GM23338 (cell line): Measurements from ENCODE around the gene TNS1. TPM values are rescaled to one million over a fixed set of nuclear protein-coding genes. Genes with fewer than 3 reads are reported as not detected.

ENCODE experiments used
- ATAC-seq: fragments of 200-7000 bp; cut with Tn5 transposase; 3 replicates; pipeline ENCODE4 v1.9.1; 2020
- DNase-seq: peaks from one replicate; pipeline ENCODE4 v3.0.0-alpha.2; 2015; ENCODE audit warnings: low spot score
- H2AFZ ChIP-seq: fragments of 200-600 bp; sonication (generic); 2 replicates; pipeline ENCODE4 v1.8.0; 2016; ENCODE audit warnings: antibody characterized with exemption, mild to moderate bottlenecking, moderate library complexity
- H3F3A ChIP-seq: fragments of 200-600 bp; sonication (generic); replicated peaks from 2 replicates; pipeline ENCODE4 v1.8.0; 2017; ENCODE audit warnings: antibody characterized with exemption, mixed run types, low read depth
- H3K27ac ChIP-seq: fragments of 200-600 bp; sonication (generic); 2 replicates; pipeline ENCODE4 v1.6.1; 2016; ENCODE audit warnings: low read depth
- H3K27me3 ChIP-seq: fragments of 200-600 bp; sonication (generic); 2 replicates; pipeline ENCODE4 v1.8.0; 2016; ENCODE audit warnings: mild to moderate bottlenecking, mixed run types, moderate library complexity; ENCODE audit not compliant: insufficient read depth
- H3K36me3 ChIP-seq: fragments of 200-600 bp; sonication (generic); 2 replicates; pipeline ENCODE4 v1.8.0; 2016; ENCODE audit warnings: mild to moderate bottlenecking; ENCODE audit not compliant: insufficient read depth
- H3K4me1 ChIP-seq: fragments of 200-600 bp; sonication (generic); 2 replicates; pipeline ENCODE4 v1.8.0; 2016; ENCODE audit warnings: mild to moderate bottlenecking, moderate library complexity; ENCODE audit not compliant: insufficient read depth
- H3K4me2 ChIP-seq: fragments of 200-600 bp; sonication (generic); 2 replicates; pipeline ENCODE4 v1.7.1; 2017; ENCODE audit warnings: mixed run types
- H3K4me3 ChIP-seq: fragments of 200-600 bp; sonication (generic); 2 replicates; pipeline ENCODE4 v1.6.1; 2016; ENCODE audit warnings: mixed run types
- H3K79me2 ChIP-seq: fragments of 200-600 bp; sonication (generic); replicated peaks from 2 replicates; pipeline ENCODE4 v1.8.0; 2017; ENCODE audit warnings: mild to moderate bottlenecking; ENCODE audit not compliant: insufficient read depth
- H3K9me2 ChIP-seq: fragments of 200-600 bp; sonication (generic); 2 replicates; pipeline ENCODE4 v1.8.0; 2017; ENCODE audit not compliant: insufficient read depth
- H4K20me1 ChIP-seq: fragments of 200-600 bp; sonication (generic); replicated peaks from 2 replicates; pipeline ENCODE4 v1.8.0; 2017; ENCODE audit warnings: mild to moderate bottlenecking; ENCODE audit not compliant: insufficient read depth
- H3K27ac Mint-ChIP-seq: 2 replicates; pipeline ENCODE4 v1.8.0; 2020; ENCODE audit warnings: inconsistent platforms, mild to moderate bottlenecking, moderate library complexity, mixed read lengths
- H3K27me3 Mint-ChIP-seq: 3 replicates; pipeline ENCODE4 v1.8.0; 2022; ENCODE audit warnings: low read depth, mild to moderate bottlenecking, moderate library complexity, mixed read lengths, inconsistent platforms; ENCODE audit not compliant: insufficient read depth, poor library complexity
- H3K36me3 Mint-ChIP-seq: 3 replicates; pipeline ENCODE4 v1.8.0; 2021; ENCODE audit warnings: low read depth, mild to moderate bottlenecking, inconsistent platforms, moderate library complexity, mixed read lengths
- H3K4me1 Mint-ChIP-seq: 3 replicates; pipeline ENCODE4 v1.8.0; 2020; ENCODE audit warnings: mild to moderate bottlenecking, inconsistent platforms, mixed read lengths
- H3K4me3 Mint-ChIP-seq: 3 replicates; pipeline ENCODE4 v1.8.0; 2021; ENCODE audit warnings: moderate library complexity, mild to moderate bottlenecking, inconsistent platforms, mixed read lengths
- H3K9me3 Mint-ChIP-seq: 3 replicates; pipeline ENCODE4 v1.8.0; 2020; ENCODE audit warnings: moderate library complexity, mild to moderate bottlenecking, inconsistent platforms, mixed read lengths
- CREB1 ChIP-seq: fragments of 250-450 bp; sonication (Bioruptor Pico); IDR thresholded peaks from 2 replicates; pipeline ENCODE4 v1.5.0; 2020; ENCODE audit warnings: low read depth, mild to moderate bottlenecking, moderate library complexity
- EZH2 ChIP-seq: fragments of 200-600 bp; sonication (generic); IDR thresholded peaks from one replicate; pipeline ENCODE4 v1.8.0; 2017; ENCODE audit warnings: antibody characterized with exemption, mild to moderate bottlenecking, low read depth; ENCODE audit not compliant: unreplicated experiment
- EZH2phosphoT487 ChIP-seq: fragments of 200-600 bp; sonication (generic); IDR thresholded peaks from one replicate; pipeline ENCODE4 v1.8.1; 2018; ENCODE audit warnings: antibody characterized with exemption; ENCODE audit not compliant: unreplicated experiment
- JUNB ChIP-seq: IDR thresholded peaks from one replicate; pipeline ENCODE4 v1.6.1; 2016; ENCODE audit warnings: antibody characterized with exemption; ENCODE audit not compliant: unreplicated experiment
- NANOG ChIP-seq: IDR thresholded peaks from 2 replicates; pipeline ENCODE4 v1.6.1; 2016; ENCODE audit warnings: antibody characterized with exemption, borderline replicate concordance
- POLR2AphosphoS5 ChIP-seq: IDR thresholded peaks from 2 replicates; pipeline ENCODE4 v1.6.1; 2016; ENCODE audit warnings: antibody characterized with exemption, low read depth
- STAT1 ChIP-seq: IDR thresholded peaks from one replicate; pipeline ENCODE4 v1.6.1; 2016; ENCODE audit warnings: antibody characterized with exemption; ENCODE audit not compliant: unreplicated experiment
- ZNF114 ChIP-seq: fragments of 250-450 bp; sonication (Bioruptor Pico); IDR thresholded peaks from 2 replicates; pipeline ENCODE4 v1.5.0; 2020; ENCODE audit warnings: mild to moderate bottlenecking, moderate library complexity
- ZNF331 ChIP-seq: fragments of 250-450 bp; sonication (Bioruptor Pico); IDR thresholded peaks from 2 replicates; pipeline ENCODE4 v1.5.0; 2020; ENCODE audit warnings: low read depth, mild to moderate bottlenecking, moderate library complexity
- polyA plus RNA-seq: library from polyadenylated mRNA; unstranded; fragments of >200 nt; fragmentation: Nextera tagmentation; extraction: Ambion mirVana; gene quantifications from 2 replicates; pipeline ENCODE4 v1.2.1, GENCODE V29; 2016
- total RNA-seq: library from RNA; depleted of rRNA; stranded (reverse); fragments of >200 nt; shearing (Covaris generic); gene quantifications from 2 replicates; pipeline ENCODE4 v1.2.3, GENCODE V29; 2014
- TF ChIP-seq, protein P1 (sequence below), 2 experiments: fragments of 200-600 bp in 1 of 2; sonication (generic) in 1 of 2; conservative IDR thresholded peaks; 2 replicates each; pipeline versions ENCODE4 v1.5.1 to v1.6.1; 2016 to 2017; ENCODE audit warnings: antibody characterized with exemption in 2 of 2, low read depth in 2 of 2, mild to moderate bottlenecking in 2 of 2, moderate library complexity in 1 of 2
- TF ChIP-seq, protein P2 (sequence below): IDR thresholded peaks from one replicate; pipeline ENCODE4 v1.6.1; 2018; ENCODE audit warnings: antibody characterized with exemption; ENCODE audit not compliant: unreplicated experiment
- TF ChIP-seq, protein P3 (sequence below): IDR thresholded peaks from 2 replicates; pipeline ENCODE4 v1.6.1; 2016; ENCODE audit warnings: antibody characterized with exemption
- TF ChIP-seq, protein P4 (sequence below): fragments of 250-450 bp; sonication (Bioruptor Pico); IDR thresholded peaks from 2 replicates; pipeline ENCODE4 v1.5.0; 2020; ENCODE audit warnings: mild to moderate bottlenecking, moderate library complexity

The TNS1 gene
- total and polyA plus RNA-seq, 2 experiments from 2014 or later, result 2.0 to 7.4 TPM

DNA sequence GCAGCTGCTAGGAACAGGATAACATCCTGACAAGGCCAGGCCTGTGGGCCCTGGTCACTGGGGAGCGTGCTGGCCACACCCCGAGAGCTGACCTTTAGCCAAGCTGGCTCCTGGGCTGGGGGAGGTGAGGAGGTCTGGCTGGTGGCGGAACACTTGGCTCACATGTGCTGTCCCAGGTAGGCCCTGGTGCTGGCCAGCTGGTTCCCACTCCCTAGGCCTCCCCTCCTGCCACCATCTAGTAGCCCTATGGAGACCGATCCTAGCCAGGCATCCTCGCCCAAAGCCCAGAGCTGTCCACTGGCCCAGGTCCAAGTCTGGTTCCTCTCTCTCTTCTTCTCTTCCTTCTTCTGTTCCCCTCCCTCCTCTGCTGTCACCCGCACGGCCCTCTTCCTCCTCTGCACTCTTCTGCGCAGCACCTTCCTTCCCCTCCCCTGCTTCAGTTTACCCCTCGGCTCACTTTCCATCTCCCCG is 52.4 kb downstream of the TNS1 start (continued):
- no peak for TF ChIP-seq CREB1

DNA sequence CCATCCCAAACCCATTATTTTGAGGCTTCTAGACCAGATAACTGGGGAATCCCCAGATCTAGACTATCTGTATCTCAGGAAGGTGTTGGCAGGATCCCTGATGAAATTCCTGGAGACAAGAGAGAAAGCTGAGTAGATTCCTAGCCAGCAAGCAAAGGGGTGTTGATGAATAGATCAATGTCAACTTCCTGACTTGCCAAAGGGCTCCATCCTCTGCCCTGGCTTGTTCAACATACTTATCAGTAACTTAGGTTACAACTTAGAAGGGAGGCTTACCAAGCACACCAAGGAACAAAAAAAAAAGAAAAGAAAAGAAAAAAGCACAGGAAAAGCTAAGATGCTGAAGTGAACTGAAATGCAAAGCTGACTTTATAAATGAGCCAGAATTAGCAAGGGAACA is 53.3 kb downstream of the TNS1 start:
- H3K9me3 Mint-ChIP-seq, result no peaks in the 10 kb centered on the region
- ATAC-seq (no peak), DNase-seq (no peak)
- Histone ChIP-seq H3K9me2 (no peaks in the 10 kb centered on the region), H3K4me1 (peaks cover 17% of the 10 kb centered on the region; the same call in 1 of the 2 replicates), H3K36me3 (no peaks in the 10 kb centered on the region), H4K20me1 (no peaks in the 10 kb centered on the region), H3K27ac (no peak overlapping the region), H2AFZ (no peak overlapping the region), H3K27me3 (no peaks in the 10 kb centered on the region), H3K4me3 (no peak overlapping the region), H3K4me2 (no peak overlapping the region), H3K79me2 (no peaks in the 10 kb centered on the region), H3F3A (no peaks in the 10 kb centered on the region)
- no peak overlapping the region for H3K4me3 Mint-ChIP-seq
- no peak for TF ChIP-seq STAT1
- TF ChIP-seq NANOG, result no peak
- no peak for TF ChIP-seq JUNB
- TF ChIP-seq CREB1, result no peak
- TF ChIP-seq, protein P1, sequence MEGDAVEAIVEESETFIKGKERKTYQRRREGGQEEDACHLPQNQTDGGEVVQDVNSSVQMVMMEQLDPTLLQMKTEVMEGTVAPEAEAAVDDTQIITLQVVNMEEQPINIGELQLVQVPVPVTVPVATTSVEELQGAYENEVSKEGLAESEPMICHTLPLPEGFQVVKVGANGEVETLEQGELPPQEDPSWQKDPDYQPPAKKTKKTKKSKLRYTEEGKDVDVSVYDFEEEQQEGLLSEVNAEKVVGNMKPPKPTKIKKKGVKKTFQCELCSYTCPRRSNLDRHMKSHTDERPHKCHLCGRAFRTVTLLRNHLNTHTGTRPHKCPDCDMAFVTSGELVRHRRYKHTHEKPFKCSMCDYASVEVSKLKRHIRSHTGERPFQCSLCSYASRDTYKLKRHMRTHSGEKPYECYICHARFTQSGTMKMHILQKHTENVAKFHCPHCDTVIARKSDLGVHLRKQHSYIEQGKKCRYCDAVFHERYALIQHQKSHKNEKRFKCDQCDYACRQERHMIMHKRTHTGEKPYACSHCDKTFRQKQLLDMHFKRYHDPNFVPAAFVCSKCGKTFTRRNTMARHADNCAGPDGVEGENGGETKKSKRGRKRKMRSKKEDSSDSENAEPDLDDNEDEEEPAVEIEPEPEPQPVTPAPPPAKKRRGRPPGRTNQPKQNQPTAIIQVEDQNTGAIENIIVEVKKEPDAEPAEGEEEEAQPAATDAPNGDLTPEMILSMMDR (conservative IDR thresholded peaks at IDR 0.05; ENCODE audit: low read depth in 2 of 2), result no peak
- TF ChIP-seq, protein P2, sequence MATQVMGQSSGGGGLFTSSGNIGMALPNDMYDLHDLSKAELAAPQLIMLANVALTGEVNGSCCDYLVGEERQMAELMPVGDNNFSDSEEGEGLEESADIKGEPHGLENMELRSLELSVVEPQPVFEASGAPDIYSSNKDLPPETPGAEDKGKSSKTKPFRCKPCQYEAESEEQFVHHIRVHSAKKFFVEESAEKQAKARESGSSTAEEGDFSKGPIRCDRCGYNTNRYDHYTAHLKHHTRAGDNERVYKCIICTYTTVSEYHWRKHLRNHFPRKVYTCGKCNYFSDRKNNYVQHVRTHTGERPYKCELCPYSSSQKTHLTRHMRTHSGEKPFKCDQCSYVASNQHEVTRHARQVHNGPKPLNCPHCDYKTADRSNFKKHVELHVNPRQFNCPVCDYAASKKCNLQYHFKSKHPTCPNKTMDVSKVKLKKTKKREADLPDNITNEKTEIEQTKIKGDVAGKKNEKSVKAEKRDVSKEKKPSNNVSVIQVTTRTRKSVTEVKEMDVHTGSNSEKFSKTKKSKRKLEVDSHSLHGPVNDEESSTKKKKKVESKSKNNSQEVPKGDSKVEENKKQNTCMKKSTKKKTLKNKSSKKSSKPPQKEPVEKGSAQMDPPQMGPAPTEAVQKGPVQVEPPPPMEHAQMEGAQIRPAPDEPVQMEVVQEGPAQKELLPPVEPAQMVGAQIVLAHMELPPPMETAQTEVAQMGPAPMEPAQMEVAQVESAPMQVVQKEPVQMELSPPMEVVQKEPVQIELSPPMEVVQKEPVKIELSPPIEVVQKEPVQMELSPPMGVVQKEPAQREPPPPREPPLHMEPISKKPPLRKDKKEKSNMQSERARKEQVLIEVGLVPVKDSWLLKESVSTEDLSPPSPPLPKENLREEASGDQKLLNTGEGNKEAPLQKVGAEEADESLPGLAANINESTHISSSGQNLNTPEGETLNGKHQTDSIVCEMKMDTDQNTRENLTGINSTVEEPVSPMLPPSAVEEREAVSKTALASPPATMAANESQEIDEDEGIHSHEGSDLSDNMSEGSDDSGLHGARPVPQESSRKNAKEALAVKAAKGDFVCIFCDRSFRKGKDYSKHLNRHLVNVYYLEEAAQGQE, result no peak
- TF ChIP-seq, protein P3, sequence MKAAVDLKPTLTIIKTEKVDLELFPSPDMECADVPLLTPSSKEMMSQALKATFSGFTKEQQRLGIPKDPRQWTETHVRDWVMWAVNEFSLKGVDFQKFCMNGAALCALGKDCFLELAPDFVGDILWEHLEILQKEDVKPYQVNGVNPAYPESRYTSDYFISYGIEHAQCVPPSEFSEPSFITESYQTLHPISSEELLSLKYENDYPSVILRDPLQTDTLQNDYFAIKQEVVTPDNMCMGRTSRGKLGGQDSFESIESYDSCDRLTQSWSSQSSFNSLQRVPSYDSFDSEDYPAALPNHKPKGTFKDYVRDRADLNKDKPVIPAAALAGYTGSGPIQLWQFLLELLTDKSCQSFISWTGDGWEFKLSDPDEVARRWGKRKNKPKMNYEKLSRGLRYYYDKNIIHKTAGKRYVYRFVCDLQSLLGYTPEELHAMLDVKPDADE, result no peak
- no peak for TF ChIP-seq ZNF331 (CRISPR knock-in tag)
- TF ChIP-seq, protein P4, sequence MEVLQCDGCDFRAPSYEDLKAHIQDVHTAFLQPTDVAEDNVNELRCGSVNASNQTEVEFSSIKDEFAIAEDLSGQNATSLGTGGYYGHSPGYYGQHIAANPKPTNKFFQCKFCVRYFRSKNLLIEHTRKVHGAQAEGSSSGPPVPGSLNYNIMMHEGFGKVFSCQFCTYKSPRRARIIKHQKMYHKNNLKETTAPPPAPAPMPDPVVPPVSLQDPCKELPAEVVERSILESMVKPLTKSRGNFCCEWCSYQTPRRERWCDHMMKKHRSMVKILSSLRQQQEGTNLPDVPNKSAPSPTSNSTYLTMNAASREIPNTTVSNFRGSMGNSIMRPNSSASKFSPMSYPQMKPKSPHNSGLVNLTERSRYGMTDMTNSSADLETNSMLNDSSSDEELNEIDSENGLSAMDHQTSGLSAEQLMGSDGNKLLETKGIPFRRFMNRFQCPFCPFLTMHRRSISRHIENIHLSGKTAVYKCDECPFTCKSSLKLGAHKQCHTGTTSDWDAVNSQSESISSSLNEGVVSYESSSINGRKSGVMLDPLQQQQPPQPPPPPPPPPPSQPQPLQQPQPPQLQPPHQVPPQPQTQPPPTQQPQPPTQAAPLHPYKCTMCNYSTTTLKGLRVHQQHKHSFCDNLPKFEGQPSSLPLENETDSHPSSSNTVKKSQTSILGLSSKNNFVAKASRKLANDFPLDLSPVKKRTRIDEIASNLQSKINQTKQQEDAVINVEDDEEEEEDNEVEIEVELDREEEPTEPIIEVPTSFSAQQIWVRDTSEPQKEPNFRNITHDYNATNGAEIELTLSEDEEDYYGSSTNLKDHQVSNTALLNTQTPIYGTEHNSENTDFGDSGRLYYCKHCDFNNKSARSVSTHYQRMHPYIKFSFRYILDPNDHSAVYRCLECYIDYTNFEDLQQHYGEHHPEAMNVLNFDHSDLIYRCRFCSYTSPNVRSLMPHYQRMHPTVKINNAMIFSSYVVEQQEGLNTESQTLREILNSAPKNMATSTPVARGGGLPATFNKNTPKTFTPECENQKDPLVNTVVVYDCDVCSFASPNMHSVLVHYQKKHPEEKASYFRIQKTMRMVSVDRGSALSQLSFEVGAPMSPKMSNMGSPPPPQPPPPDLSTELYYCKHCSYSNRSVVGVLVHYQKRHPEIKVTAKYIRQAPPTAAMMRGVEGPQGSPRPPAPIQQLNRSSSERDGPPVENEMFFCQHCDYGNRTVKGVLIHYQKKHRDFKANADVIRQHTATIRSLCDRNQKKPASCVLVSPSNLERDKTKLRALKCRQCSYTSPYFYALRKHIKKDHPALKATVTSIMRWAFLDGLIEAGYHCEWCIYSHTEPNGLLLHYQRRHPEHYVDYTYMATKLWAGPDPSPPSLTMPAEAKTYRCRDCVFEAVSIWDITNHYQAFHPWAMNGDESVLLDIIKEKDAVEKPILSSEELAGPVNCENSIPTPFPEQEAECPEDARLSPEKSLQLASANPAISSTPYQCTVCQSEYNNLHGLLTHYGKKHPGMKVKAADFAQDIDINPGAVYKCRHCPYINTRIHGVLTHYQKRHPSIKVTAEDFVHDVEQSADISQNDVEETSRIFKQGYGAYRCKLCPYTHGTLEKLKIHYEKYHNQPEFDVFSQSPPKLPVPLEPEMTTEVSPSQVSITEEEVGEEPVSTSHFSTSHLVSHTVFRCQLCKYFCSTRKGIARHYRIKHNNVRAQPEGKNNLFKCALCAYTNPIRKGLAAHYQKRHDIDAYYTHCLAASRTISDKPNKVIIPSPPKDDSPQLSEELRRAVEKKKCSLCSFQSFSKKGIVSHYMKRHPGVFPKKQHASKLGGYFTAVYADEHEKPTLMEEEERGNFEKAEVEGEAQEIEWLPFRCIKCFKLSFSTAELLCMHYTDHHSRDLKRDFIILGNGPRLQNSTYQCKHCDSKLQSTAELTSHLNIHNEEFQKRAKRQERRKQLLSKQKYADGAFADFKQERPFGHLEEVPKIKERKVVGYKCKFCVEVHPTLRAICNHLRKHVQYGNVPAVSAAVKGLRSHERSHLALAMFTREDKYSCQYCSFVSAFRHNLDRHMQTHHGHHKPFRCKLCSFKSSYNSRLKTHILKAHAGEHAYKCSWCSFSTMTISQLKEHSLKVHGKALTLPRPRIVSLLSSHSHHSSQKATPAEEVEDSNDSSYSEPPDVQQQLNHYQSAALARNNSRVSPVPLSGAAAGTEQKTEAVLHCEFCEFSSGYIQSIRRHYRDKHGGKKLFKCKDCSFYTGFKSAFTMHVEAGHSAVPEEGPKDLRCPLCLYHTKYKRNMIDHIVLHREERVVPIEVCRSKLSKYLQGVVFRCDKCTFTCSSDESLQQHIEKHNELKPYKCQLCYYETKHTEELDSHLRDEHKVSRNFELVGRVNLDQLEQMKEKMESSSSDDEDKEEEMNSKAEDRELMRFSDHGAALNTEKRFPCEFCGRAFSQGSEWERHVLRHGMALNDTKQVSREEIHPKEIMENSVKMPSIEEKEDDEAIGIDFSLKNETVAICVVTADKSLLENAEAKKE (CRISPR knock-in tag), result no peak
- no peak for TF ChIP-seq EZH2phosphoT487
- no peak for TF ChIP-seq ZNF114 (CRISPR knock-in tag)
- TF ChIP-seq EZH2, result no peak
- no peak for TF ChIP-seq POLR2AphosphoS5
- H3K4me1 Mint-ChIP-seq, result peaks cover 36% of the 10 kb centered on the region
- H3K36me3 Mint-ChIP-seq, result no peaks in the 10 kb centered on the region; the same call in 2 of the 3 replicates
- H3K27me3 Mint-ChIP-seq, result peaks cover 8% of the 10 kb centered on the region
- no peak overlapping the region for H3K27ac Mint-ChIP-seq
